ENCODE results near the gene PRDM16.

DNA sequence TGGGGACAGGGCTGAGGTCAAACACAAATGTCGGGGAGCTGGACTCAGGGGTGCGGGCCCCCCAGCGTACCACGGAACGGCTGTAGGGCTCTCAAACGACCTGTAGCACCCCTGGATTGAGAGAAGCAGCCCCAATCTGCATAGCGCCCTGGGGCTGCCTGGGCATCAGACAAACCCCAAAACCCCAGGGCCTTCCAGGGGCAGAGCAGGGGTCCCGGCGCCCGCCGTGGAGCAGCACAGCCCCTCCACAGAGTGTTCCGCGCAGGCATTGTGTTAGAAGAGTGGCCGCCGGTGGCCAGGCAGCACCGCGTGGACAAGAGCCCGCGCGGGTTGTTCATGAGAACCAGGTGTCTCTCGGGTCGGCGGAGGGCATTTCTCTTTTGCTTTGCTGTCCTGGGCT lies 321.3 kb downstream of the PRDM16 start:
- TF ChIP-seq, protein P1, sequence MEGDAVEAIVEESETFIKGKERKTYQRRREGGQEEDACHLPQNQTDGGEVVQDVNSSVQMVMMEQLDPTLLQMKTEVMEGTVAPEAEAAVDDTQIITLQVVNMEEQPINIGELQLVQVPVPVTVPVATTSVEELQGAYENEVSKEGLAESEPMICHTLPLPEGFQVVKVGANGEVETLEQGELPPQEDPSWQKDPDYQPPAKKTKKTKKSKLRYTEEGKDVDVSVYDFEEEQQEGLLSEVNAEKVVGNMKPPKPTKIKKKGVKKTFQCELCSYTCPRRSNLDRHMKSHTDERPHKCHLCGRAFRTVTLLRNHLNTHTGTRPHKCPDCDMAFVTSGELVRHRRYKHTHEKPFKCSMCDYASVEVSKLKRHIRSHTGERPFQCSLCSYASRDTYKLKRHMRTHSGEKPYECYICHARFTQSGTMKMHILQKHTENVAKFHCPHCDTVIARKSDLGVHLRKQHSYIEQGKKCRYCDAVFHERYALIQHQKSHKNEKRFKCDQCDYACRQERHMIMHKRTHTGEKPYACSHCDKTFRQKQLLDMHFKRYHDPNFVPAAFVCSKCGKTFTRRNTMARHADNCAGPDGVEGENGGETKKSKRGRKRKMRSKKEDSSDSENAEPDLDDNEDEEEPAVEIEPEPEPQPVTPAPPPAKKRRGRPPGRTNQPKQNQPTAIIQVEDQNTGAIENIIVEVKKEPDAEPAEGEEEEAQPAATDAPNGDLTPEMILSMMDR (conservative IDR thresholded peaks at IDR 0.05; ENCODE audit: low read length) = no peak
- no peak for TF ChIP-seq EZH2phosphoT487 (IDR thresholded peaks at IDR 0.05; ENCODE audit: borderline replicate concordance, low read depth, low read length)
